NCI-H1105 (cell line): ENCODE results near the gene FCHSD1.
"Not testable (repeated sequence)": the region's sequence is repeated elsewhere in the genome, so short reads cannot be mapped to it uniquely, and the experiment has no call there.

ENCODE experiments used
- DNase-seq: peaks from one replicate; lab custom pipeline; 2025; lab: John Stamatoyannopoulos, UW

FCHSD1 gene

DNA sequence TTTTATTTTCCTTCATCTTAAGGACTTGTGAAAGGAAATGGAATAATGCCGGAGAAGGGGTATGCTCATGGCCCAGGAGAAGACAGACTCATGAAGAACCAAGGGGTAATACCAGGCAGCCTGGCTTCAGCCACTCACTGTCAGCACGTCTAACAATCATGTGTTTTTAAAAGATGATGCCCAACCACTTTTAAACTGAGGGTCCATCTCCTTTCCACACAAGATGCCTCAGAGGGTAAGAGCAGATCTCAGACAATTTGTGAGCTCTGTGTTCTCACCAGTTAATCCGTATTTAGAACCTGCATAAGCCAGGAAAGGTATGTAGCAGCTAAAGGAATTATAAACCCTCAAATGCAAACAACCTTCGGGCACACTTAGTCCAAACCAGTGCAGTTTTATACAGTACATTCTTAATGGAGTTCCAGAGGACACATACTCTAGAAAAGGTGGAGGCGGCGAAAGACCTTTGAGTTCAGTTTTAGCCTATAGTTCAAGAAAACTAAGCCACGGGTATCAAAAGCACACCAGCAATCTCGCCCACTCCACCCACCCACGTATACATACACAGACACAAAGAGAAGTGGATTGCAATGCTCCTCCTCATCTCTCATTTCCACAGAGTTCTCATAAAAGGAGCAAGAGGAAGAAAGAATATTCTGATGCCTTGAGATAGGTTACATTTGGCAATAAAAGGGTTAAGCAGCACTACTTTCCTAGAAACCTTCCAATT lies 35.1 kb downstream of the FCHSD1 start:
- DNase-seq, result no peak

DNA sequence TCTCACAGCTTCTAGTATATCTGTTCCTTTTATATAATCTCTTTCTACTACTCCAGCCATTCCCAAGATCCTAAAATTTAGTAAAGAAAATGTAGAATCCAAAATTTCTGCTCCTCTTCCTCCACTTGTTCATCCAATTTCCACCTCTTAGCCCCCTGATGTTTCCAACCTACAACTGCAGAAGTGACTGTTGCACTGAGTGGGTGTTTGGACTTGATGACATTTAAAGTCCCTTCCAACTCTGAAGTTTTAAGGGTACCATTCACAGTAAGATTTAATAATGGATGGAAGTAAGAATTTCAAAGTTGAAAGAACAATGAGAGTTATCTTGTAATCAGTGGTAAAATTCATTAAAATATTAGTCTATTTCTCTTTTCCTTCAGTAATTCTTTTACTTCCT lies 37.9 kb downstream of the FCHSD1 start:
- no peak for DNase-seq

DNA sequence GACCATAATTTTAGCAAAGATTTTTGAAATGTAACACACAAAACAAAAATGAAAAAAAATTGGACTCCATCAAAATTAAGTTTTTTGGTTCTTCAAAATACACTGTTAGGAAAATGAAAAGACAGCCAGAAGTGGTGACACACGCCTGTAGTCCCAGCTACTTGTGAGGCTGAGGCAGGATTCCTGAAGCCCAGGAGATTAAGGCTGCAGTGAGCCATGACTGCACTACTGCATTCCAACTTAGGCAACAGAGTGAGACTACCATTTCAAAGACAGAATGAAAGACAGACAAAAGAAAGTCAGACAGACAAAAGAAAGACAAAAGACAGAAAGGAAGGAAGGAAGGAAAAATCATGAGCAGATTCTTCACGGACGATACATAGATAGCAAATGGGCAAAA lies 39.9 kb downstream of the FCHSD1 start:
- no peak for DNase-seq

DNA sequence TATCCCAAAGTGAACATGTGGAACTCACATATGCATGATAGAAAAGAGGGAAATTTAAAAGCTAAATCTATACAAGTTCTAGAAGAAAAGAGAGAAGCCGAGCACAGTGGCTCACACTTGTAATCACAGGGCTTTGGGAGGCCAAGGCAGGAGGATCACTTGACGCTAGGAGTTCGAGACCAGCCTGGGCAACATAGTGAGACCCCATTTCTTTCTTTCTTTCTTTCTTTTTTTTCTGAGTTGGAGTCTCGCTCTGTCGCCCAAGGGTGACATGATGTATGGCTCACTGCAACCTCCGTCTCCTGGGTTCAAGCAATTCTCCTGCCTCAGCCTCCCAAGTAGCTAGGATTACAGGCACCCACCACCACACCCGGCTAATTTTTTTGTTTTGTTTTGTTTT lies 41.3 kb downstream of the FCHSD1 start:
- DNase-seq, result not testable (repeated sequence)

DNA sequence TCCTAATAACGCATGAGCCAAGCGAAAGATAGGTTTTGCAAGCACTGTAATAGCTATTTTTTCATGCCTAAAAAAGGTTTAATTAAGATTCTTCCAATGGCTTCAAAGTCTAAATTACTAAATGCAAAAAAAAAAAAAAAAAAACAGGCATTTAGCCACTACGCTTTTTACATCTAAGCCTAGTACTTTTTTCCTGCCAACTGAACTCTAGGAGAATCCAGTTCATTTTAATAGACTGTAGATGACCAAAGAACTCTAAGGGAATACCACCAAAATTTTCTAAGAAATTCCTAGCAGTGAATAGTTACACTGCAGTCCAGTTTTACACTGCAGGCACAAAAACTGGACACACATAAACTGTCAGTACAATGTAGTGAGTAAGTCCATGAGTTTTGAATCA lies 42.2 kb downstream of the FCHSD1 start:
- no peak for DNase-seq

DNA sequence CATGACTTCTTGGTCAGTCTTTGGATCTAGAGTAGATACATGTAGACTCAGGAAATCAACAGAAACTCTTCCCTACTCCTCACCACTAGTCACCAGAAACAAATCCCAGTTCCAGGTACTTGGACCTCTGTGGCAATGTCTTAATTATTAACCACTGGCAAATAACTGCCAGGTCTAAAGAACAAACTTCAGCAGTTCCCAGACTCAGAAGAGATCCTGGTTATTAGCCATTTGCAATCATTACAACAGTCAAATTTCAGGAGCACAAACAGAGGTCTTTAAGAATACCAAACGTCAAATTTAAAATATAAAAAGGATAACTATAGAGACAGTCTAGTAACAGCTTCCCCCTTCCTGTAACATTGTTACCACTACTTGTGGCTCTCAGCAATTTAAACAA lies 42.7 kb downstream of the FCHSD1 start:
- DNase-seq, result no peak

DNA sequence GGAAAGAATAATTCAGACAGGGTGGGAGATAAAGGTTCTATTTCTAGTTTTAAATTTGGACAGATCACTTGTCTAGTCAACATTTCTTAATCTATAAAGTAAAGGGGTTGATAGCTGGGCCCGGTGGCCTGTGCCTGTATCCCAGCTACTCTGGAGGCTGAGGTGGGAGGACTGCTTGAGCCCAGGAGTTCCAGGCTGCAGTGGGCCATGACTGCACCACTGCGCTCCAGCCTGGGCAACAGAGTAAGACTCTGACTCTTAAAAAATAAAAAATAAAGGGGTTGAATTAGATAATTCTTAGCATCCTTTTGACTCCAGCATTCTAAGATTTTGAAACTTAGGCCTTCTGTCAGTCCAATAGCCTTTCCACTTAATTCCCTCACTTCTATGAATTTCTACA lies 43.2 kb downstream of the FCHSD1 start:
- no peak for DNase-seq

DNA sequence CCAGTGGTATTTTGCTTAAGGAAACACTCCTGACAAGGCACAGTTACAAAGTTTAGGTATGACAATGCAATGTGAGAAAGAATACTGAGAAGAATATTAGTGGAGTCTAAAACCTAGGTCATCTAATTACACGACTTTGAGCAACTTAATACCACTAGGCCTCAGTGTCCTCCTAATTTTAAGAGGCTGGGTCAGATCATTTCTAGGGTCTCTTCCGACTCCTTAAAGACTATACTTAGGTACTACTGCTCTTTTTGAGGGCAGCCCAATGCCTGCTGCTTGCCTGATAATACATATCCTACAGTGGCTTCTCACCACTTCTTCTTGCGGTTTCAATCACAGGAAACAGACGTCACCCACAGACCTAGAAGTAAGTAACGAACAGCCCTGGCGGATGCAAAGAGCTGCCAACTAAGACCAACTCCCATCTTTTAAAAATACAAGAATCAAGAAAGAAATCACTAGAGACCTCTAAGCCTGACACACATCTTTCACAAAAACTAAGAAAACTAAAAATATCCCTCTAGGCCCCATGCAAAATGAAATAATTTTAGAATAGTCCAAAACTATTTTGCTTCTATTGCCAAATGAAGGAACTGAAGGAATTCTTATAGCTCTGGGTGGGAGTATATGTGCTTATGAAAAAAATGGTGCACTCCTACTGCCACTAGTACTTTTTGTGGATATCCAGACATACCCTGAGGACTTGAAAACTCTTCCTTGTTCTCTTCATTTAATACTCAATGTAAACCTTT lies 45.5 kb downstream of the FCHSD1 start:
- DNase-seq, result no peak

DNA sequence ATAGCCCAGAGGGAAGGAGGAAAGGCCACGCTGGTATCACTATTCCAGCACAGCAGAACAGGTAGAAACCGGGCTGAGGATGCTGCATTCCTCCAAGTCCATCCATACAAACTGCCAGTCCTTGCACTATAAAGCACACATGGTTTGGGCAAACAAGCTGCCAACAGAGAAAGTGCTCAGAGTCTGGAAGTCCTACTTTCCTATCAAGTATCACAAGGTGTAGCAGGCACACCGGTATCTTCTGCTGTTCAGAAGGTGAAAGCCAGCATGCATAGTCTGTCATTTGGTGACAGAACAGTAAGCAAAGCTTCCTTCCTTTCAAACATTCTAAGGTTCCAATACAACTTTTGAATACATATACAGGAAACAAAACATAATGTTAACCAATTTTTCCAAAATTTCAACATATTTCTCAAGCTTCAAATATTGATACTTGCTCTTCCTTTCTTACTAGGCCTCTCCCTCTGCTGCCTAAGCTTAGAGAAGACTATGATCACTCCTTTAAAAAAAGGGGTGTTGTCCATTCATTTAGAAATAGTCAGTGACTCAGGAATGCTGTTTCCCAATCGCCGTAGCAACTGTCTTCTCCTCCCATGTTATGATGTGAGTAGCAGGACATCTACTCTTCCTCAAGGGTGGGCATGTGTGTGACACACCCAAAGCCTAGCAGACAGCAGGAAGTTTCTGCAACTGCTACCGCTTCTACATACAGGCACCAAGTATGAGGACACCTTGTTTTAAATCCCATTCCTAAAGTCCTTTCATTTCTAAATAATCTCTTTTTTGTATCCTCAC lies 47.1 kb downstream of the FCHSD1 start:
- no peak for DNase-seq

DNA sequence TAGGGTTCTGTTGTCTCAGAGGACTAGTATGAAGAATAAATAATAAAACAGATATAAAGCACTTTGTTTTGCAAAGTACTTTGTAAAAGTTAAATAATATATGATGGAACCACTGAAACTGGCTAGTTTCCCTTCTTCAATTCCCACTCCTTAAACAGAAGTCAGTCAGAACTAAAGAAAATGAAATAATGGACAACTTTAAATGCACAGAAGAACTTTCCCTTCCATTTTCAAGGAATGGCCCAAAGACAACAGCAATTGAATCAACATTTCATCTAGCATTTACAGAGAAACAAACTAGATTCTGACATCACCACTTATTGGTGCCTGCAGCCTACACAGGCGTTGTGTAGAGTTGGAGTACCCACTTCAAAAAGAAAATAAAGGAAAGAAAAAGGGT lies 48.6 kb downstream of the FCHSD1 start:
- DNase-seq, result no peak

DNA sequence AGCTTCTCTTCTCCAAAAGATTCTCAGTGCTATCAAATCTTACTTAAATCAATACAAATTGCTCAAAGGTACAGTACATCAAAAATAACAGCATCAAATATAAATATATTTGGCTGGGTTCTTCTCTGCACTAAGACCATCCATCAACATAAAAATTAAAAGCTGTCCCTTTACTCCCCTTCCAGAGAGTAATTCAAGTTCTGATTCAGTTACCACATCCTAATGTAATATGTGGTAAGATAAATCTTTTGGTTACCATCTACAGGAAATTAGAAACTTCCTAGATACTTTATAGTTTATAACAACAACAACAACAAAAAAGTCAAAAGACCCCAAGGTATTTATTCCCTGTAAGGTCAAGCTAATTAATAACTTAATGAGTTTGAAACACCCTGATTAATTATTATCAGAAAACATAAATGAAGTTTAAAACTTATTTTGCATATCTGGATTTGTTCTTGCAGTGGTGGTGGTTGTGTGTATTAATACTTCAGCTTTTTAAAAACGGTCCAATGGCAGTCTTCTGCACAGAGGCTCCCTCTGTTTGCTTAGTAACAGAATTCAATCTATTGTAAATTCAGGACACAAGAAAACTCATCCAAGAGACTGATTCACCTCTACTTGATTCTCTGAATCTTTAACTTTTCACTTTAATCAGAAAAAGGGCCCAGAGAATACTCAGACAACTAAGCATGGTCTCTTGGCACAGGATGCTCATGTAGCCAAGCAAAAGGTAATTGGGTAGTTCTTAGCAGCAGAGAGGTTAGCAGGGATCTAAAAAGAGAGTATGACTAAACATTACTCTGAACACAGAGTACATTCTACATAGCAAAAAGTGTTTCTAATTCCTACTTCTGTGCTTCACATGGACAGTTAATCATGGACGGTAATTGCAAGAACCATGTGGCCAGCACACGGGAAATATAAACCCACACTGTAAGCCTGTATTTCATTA lies 52.5 kb downstream of the FCHSD1 start:
- no peak for DNase-seq

DNA sequence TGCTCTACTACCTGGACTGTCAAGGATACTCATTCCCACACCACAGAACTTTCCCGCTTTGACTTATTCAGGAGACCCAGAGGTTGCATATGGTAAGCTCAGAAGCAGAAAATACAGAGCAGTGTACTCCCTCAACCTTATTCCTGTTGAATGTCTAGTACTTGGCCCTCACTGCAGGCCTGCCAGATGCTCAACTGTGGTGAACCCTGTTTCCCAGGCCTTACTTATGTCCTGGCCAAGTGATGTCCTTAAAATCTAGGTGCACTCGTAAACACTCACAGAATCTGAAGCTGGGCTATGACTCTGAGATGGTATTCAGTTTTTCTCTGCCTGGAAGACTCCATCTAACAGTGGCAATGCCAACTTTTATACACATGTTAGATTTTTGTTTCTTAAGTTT lies 53.4 kb downstream of the FCHSD1 start:
- no peak for DNase-seq

DNA sequence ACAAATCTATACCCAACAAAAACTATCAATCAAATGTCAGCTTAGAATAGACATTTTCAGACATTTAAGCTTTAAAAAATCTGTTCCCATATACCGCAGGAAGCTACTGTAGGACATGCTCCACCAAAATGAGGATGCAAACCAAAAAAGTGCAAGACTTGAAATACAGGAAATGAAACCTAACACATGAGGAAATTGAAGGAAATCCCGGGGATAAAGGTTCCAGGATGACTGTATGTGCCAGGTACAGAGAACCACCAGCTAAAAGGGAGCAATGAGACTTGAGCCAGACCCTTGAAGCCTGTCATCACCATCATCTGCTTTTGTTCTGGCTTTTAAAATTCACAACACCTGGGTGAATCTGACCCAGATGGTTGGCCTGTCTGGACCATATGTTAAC lies 53.8 kb downstream of the FCHSD1 start:
- no peak for DNase-seq

DNA sequence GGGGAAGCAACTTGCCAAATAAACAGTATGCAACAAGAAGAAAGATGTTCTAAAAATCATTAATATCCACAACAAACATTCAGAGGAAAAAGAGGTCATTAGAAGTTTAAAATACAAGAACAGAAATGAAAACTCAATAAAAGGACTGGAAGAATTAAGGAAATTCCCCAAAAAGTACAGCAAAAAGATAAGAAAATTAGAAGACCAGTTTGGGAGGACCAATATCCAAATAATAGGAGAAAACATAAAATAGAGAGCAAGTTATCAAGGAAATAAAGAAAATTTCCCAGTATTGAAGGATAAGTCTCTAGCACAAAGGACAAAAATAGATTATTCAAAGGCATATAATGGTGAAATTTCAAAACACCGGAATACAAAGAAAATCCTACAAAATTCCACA lies 54.4 kb downstream of the FCHSD1 start:
- no peak for DNase-seq

DNA sequence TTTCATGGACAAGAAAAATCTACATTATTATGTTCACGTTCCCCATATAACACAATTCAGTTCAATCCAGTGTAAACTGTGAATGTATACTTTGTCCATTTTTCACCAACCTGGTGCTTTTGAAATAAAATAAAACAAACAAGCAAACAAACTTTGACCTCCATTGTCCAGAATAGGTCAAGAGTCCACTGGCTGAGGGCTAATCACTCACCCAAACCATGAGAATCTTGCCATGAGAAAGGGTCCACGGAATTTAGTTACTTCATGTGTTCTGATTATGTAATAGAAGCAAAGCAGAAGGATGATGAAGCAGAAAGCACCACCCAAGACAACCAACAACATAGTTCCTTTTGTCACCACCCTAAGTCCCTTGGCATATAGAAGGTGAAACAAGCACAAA lies 61.1 kb downstream of the FCHSD1 start:
- DNase-seq, result no peak
